ENCODE results near the gene WDR93. TPM values are rescaled to one million over a fixed set of nuclear protein-coding genes. Genes with fewer than 3 reads are reported as not detected.

Gene WDR93
- polyA plus RNA-seq, 4 donors = 0.38 to 3.0 (median 2.3) TPM

GRCh38 chr15:89746386-89746780 is 55.8 kb downstream of the WDR93 start:
- no peak for DNase-seq (ENCODE audit: low read depth in 4 of 4, low spot score in 3 of 4)

- DNase-seq (ENCODE audit: low read depth in 4 of 4, low spot score in 3 of 4) = no peak
Measured at GRCh38 chr15:89747708-89748682, 57.4 kb downstream of the WDR93 start.

GRCh38 chr15:89749054-89749453 is 58.4 kb downstream of the WDR93 start:
- no peak for DNase-seq (ENCODE audit: low read depth in 4 of 4, low spot score in 3 of 4)

- no peak for DNase-seq (ENCODE audit: low read depth in 4 of 4, low spot score in 3 of 4)
Measured at GRCh38 chr15:89749526-89749925, 58.9 kb downstream of the WDR93 start.

GRCh38 chr15:89749951-89750559 is 59.4 kb downstream of the WDR93 start:
- no peak for DNase-seq (ENCODE audit: low read depth in 4 of 4, low spot score in 3 of 4)

GRCh38 chr15:89750560-89751542 is 60.2 kb downstream of the WDR93 start, which contains the start of gene MESP1:
TSS of gene MESP1 (minus strand) at chr15:89751249. CDS start at chr15:89751231, 18 bp downstream.
- DNase-seq (ENCODE audit: low read depth in 4 of 4, low spot score in 3 of 4) = peak; percentile 74 to 80 (median 78)

GRCh38 chr15:89751748-89752147 is 61.1 kb downstream of the WDR93 start:
- no peak for DNase-seq (ENCODE audit: low read depth in 4 of 4, low spot score in 3 of 4)

GRCh38 chr15:89753855-89754254 is 63.2 kb downstream of the WDR93 start:
- DNase-seq (ENCODE audit: low read depth in 4 of 4, low spot score in 3 of 4) = no peak

GRCh38 chr15:89754361-89755154 is 63.9 kb downstream of the WDR93 start:
- DNase-seq (ENCODE audit: low read depth in 4 of 4, low spot score in 3 of 4) = no peak

- no peak for DNase-seq (ENCODE audit: low read depth in 4 of 4, low spot score in 3 of 4)
Measured at GRCh38 chr15:89755701-89756100, 65.1 kb downstream of the WDR93 start.

GRCh38 chr15:89756897-89757296 is 66.3 kb downstream of the WDR93 start:
- no peak for DNase-seq (ENCODE audit: low read depth in 4 of 4, low spot score in 3 of 4)

GRCh38 chr15:89758283-89758682 is 67.7 kb downstream of the WDR93 start:
- DNase-seq (ENCODE audit: low read depth in 4 of 4, low spot score in 3 of 4) = no peak

GRCh38 chr15:89758981-89759380 is 68.4 kb downstream of the WDR93 start:
- no peak for DNase-seq (ENCODE audit: low read depth in 4 of 4, low spot score in 3 of 4)

- no peak for DNase-seq (ENCODE audit: low read depth in 4 of 4, low spot score in 3 of 4)
Measured at GRCh38 chr15:89759835-89760234, 69.2 kb downstream of the WDR93 start.

GRCh38 chr15:89760303-89761008 is 69.8 kb downstream of the WDR93 start:
- peak in 1 of 4 donors; percentile 44 for DNase-seq (ENCODE audit: low read depth in 4 of 4, low spot score in 3 of 4)

GRCh38 chr15:89761009-89761831 is 70.6 kb downstream of the WDR93 start:
- DNase-seq (ENCODE audit: low read depth in 4 of 4, low spot score in 3 of 4) = no peak

GRCh38 chr15:89761929-89762328 is 71.3 kb downstream of the WDR93 start:
- DNase-seq (ENCODE audit: low read depth in 4 of 4, low spot score in 3 of 4) = no peak

GRCh38 chr15:89765694-89766093 is 75.1 kb downstream of the WDR93 start:
- DNase-seq (ENCODE audit: low read depth in 4 of 4, low spot score in 3 of 4) = no peak
